Raji (cell line): ENCODE results near the gene MALSU1.

ENCODE experiments used
- POLR2A ChIP-seq: IDR thresholded peaks from 2 replicates; pipeline ENCODE4 v1.6.1; 2011; ENCODE audit warnings: low read depth, low read length, control low read depth; ENCODE audit not compliant: insufficient read depth

Gene MALSU1

DNA sequence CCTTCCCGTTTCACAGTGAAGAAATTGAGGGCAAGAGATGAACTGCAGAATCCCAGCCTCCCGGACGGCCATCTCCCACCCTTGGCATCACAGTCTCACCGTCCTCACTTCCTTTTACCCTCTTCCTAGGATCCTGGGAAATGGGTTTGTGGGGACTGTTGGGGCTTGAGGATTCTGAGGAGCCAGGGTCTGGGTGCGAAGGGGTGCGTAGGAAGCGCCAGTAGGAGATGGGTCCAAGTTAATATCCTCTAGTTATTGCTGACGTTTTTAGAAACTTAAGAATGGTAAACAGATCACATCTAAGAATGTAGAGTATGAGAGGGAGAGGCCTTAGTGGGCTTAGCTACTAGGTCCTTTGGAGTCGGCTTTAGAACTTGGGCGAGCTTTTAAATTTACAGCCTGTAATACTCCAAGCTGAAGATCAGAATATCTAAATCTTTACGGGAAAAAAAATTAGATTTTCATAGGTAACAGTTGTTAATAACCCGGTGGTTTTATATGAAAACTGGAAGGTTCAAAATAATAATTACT lies 696 bp downstream of the MALSU1 start:
- TF ChIP-seq POLR2A = no peak

DNA sequence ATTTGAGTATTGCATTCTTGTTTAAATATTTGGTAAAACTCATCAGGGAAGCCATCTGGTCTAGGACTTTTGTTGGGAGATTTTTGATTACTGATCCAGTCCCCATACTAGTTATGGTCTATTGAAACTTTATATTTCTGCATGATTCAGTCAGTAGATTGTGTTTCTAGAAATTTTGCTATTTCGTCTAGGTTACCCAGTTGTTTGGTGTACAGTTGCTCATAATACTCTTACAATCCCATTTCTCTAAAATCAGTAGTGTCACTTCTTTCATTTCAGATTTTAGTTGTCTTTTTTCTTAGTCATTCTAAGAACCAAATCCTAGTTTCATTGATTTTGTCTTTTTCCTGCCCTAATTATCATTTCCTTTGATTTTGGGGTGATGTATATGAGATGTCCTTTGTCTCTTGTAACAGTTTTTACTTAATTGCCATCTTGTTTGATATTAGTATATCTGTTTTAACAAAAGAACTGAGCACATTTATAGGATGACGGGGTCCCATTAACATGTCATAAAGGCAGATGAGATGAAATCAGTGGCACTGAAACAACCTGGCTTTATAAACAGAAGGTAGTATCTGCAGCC lies 7.9 kb downstream of the MALSU1 start:
- no peak for TF ChIP-seq POLR2A

DNA sequence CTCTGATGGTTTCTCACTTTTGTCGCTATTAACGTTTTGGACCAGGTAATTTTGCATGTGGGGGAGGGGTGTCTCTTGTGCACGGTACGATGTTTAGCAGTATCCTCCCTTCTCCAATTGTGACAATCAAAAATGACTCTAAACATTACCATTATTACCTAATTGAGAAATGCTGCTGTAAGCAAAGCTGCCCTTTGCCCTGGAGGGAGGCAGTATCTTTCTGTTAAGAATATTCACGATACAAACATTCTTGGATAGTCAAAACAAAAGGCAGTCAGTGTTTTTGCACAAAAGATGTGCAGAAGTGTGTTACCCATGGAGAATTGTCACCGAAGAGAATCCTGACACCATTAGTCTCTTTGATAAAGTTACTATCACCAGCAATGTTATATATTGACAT lies 9.6 kb downstream of the MALSU1 start:
- no peak for TF ChIP-seq POLR2A

DNA sequence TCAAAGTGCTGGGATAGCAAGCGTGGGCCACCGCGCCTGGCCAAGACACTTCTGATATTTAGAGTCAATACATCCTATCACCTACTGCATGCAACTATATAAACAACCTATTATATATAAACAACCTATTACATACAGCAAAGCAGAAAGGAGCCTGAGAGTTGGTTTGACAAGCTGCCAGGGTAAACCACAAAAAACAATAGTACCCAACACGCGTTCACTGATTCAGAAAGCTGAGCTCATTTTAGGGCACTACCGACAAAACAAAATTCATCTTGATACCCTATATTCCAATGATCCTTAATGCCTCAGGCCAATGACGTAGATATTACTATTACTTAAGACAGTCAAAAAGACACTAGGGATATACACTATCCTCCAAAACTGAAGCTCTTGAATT lies 16.2 kb downstream of the MALSU1 start:
- TF ChIP-seq POLR2A = no peak

DNA sequence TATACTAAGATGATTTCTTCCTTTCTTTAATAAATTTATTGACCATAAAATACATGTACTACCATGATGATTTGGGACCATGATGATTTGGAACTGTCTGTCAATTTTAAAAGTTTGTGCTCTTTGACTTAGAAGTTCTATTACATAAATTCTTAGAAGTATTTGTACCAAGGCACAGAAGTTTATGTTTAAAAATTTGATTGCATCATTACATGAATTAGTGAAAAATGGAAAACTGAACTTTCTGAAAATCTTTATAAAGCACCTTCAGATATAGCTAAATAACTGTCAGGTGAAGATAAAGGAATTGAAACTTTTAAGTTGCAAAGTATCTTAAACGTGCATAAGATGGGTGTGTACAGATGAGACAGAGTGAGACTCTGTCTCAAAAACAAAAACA lies 32.0 kb downstream of the MALSU1 start:
- no peak for TF ChIP-seq POLR2A

DNA sequence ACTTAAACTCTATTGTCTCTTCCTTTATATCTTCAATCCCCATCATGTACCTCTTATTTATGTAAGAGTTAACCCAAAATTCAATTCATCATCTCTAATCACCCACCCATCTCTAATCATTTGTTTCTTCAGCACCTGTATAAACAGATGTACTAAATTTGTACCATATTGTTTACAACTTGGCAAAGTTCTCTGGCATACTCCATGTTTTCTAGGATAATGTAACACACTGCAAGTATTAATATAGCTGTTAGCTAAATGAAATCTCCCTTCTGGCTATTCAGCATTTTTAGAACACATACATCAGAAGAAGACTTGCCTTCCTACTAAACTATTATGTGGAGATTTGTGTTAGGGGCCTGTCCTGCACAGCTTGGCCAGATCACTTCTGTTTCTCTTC lies 33.1 kb downstream of the MALSU1 start:
- TF ChIP-seq POLR2A = no peak

DNA sequence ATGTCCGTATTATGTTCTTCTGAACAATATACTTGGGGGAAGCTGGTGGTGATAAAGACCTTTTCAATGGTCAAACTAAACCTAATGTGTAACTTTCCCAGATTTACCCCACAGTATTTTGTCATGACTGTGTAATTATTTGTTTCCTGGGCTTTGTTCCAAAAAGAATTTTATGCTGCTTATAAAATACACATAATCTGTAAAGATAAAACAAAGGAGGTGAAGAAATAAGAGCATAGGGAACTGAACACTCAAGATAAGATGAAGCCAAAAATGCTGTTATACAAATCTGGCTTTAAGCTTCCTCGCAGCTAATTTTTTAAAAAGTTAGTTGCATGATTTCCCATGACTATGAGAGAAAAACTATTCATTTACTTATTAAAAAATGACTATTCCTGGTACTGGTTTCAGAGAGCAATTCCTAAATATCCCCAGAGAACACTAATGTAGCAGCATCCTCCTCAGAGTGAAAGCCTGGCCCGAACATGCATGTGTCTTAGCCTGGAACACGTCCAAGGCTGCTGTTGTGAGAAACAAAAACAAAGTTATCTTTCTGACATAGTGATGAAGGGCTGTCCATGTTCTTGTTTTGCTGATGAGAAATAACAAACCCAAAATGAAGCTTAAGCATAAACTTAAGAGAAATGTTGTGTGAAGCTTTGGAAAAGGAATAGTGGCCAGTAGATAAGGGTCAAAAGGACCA lies 33.9 kb downstream of the MALSU1 start:
- TF ChIP-seq POLR2A = no peak

DNA sequence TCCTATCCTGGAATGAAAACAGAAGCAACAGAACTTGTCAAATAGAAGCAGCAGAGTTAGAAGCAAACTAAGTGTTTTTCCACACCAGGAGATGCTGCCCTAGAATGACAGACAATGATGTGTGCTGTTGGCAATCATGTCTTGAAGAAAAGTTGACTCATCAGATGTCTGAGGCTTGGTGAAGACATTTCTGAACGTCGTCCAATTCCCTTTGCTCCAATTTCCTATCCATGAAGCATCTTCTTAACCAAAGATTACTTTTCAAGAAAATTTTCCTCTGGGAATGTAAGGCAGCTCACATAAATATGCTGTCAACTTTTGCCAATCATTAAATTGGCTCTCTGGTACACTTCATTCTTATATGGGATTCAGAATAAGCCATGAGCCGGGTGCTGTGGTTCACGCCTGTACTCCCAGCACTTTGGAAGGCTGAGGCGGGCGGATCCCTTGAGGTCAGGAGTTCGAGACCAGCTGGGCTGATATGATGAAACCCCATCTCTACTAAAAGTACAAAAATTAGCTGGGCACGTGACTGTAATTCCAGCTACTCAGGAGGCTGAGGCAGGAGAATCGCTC lies 34.6 kb downstream of the MALSU1 start:
- no peak for TF ChIP-seq POLR2A

DNA sequence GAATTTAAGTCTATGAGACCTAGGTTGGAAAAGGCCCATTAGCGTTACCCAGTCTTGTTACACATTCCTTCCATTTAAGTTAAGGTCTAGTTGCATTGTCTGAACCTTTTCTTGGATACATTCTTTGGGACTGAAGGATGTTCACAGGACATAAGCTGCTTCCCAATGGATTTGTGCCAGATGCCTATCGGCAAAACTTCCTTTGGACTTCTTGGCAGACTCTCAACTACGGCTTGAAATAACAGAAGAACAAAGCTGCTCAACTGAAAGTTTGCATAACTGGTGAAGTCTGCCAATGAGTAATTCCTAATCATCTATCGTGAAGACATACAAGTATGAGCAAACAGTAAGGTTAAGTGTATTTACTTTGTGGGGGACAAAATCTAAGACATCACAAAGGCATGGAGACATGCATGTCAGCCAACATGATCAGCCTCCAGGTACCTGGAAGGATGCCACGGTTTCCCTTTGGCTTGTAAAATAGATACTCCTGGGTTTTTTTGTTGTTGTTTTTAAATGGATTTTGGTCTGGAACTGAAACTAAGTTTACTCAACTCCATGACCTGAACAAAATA lies 35.4 kb downstream of the MALSU1 start:
- TF ChIP-seq POLR2A = no peak

DNA sequence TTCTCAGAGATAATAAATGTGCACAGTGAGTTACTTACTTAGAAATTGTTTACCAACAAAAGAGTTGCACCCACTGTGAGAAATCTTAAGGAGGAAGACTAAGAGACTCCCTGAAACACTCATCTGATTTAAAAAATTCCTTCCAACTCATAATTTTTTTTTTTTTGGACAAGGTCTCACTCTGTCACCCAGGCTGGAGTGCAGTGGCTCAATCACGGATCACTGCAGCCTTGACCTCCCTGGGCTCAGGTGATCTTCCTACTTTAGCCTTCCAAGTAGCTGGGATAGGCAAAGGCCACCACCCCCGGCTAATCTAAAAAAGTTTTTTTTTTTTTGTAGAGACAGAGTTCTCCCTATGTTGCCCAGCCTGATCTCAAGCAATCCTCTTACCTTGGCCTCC lies 36.0 kb downstream of the MALSU1 start:
- no peak for TF ChIP-seq POLR2A

DNA sequence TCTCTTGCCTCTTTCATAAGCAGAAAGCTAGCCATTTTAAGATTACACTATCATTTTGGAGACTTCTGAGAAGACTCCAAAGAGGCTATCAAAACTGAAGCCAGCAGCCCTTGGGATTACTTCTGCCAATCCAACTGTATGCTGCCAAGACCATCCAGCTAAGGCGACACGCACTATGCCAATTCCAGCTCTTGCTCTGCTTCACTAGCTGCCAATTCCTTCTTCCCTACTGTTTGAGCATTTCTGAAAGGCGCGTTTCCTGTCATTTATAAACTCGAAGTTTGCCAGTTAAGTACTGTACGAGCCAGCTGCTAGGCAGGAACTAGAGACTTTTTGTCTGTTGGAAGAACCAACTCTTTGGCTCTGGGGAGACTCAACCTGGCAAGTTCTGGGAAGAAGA lies 36.5 kb downstream of the MALSU1 start:
- no peak for TF ChIP-seq POLR2A

DNA sequence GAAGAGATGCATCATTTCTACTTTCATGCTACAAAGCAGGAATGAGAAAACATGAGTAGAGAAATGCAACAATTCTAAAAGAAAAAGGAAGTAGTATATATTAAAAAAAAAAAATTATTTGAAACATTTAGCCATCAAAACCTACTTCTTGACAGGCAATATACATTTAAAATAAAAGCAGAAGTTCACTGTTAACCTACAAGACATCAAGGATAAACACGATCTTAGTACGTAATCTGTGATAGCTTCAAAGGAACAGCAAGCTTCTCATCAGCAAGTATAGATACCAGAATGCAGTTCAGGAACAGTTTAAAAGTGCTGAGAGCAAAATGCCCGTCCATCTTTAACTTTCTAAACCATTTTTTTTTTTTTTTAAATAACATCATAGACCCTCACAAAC lies 36.9 kb downstream of the MALSU1 start:
- no peak for TF ChIP-seq POLR2A

DNA sequence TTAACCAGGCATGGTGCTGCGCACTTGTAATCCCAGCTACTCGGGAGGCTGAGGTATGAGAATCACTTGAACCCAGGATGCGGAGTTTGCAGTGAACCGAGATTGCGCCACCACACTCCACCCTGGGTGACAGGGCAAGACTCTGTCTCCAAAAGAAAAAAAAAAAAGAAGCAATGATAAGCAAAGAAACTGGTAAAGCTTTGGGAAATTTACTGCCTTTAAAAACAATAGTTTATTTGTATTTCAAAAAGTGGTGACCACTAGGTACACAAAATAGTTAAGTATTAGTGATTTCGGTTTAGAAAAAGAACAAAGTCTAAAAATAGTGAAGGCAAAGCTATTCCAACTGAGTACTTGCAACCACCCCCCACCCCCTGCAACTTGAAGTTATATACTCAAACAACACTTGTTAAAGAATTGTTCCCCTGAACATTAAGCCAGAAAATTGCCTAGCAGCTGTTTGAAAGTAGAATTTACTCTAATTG lies 37.7 kb downstream of the MALSU1 start:
- TF ChIP-seq POLR2A = no peak

DNA sequence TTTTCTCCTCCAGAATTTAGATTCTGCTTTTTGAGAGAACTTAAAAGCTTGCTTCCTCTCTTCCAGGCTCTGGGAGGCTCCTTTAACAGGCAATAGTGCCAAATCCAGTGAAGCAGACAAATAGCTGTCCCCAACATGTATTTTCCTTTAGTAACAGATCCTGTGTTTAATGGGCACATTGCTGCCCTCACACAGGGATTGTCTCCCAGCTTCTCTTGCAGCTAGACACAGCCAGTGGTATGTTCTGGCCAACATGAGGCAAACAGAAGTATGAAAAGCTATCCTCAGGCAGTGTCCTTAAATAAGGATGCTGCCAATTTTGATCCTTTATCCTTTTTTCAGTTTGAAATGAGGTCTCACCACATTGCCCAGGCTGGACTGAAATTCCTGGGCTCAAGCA lies 38.2 kb downstream of the MALSU1 start:
- TF ChIP-seq POLR2A = no peak

DNA sequence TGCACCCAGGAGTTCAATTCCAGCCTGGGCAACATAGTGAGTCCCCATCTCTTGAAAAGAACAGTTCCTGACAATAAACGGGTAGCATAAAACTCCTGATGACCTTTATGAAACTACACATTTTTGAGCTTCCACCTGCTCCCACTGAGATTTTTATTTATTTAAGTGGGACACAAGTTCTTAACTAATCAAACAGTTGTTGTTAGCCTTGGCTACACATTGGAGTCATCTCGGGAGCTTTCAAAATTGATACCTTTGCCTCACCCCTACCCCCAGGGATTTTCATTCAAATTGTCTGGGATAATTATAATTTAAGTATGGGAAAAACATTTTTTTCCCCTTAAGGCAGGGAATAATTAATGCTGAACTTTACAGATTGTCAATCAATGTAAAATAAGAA lies 39.3 kb downstream of the MALSU1 start:
- TF ChIP-seq POLR2A = no peak

DNA sequence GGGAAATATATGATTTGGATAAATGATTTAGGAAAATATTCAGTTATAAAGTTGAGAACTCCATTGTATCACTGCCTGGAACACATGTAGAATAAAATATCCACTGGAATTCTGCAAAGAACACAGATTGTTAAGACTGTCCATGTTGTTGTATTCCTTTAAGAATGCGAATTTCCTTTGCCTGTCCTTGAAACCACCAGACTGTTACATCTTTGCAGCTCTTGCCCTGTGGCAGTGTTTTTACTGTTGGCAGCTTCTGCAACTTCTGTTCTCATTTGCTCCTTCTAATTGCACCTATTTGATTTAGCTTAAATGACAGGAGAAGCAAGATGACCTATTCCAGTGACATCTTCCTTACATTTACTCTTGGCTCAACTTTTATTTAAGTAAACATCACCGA lies 39.7 kb downstream of the MALSU1 start:
- TF ChIP-seq POLR2A = no peak
